Smooth muscle cell of bladder (primary cell): ENCODE measurements around the gene OR4C15. TPM values are rescaled to one million over a fixed set of nuclear protein-coding genes. Genes with fewer than 3 reads are reported as not detected.

Experiments
- total RNA-seq: library from RNA; depleted of rRNA; stranded (reverse); fragments of >200 nt; gene quantifications from 2 replicates; pipeline ENCODE4 v1.2.3, GENCODE V29; 2014

OR4C15 gene
- total RNA-seq = not detected in 2 replicates

GRCh38 chr11:55554169-55554568 is at the start of gene OR4C15:
Gene OR4C15 (plus strand): TSS chr11:55554469. CDS start chr11:55554469, 0 bp downstream.

GRCh38 chr11:55571828-55572227 is 17.6 kb downstream of the OR4C15 start, which contains the start of gene OR4C16:
Gene OR4C16 (plus strand): TSS chr11:55572128. CDS start chr11:55572128, 0 bp downstream.

Other genes starting within 250 kb of the OR4C15 start
- gene OR4A16, start 211.3 kb upstream of the OR4C15 start, total RNA-seq = not detected in 2 replicates
- gene OR4A15, start 186.5 kb upstream of the OR4C15 start, total RNA-seq = not detected in 2 replicates
- not detected in 2 replicates for gene OR4C16, start 17.7 kb downstream of the OR4C15 start, total RNA-seq
- gene OR4C11, start 53.2 kb downstream of the OR4C15 start, total RNA-seq = not detected in 2 replicates
- gene OR4P4, start 80.6 kb downstream of the OR4C15 start, total RNA-seq = not detected in 2 replicates
- not detected in 2 replicates for gene OR4S2, start 93.9 kb downstream of the OR4C15 start, total RNA-seq
- gene OR4C6, start 107.7 kb downstream of the OR4C15 start, total RNA-seq = not detected in 2 replicates
- not detected in 2 replicates for gene OR5D13, start 219.0 kb downstream of the OR4C15 start, total RNA-seq
- gene OR5D14, start 241.1 kb downstream of the OR4C15 start, total RNA-seq = not detected in 2 replicates